ENCODE data around the gene SLU7. TPM values are rescaled to one million over a fixed set of nuclear protein-coding genes. Genes with fewer than 3 reads are reported as not detected.

SLU7 gene
- total RNA-seq, 1 experiment from 2014 or later = 43.6 TPM

GRCh38 chr5:160360310-160360709, 58.6 kb downstream of the SLU7 start:
- TF ChIP-seq ZFX (IDR thresholded peaks at IDR 0.05) (no peak), EZH2 (IDR thresholded peaks at IDR 0.05) (no peak), ZBTB33 (IDR thresholded peaks at IDR 0.05; ENCODE audit: extremely low read depth, insufficient replicate concordance, low read length) (no peak), TCF7L2 (IDR thresholded peaks at IDR 0.05; ENCODE audit: borderline replicate concordance, extremely low read depth, insufficient read depth, insufficient read length) (no peak), JUND (IDR thresholded peaks at IDR 0.05) (no peak)
- no peaks in the 10 kb centered on the region for H4K20me1 ChIP-seq (ENCODE audit: insufficient read depth)
- ATAC-seq (peak; percentile 46; the same call in 1 of the 2 replicates), DNase-seq (ENCODE audit: low read depth, low spot score) (no peak)
- no peaks in the 10 kb centered on the region for H3K9me2 ChIP-seq (ENCODE audit: insufficient read depth)
- H3K27ac ChIP-seq (ENCODE audit: low read depth, low read length) = no peak overlapping the region
- intact Hi-C loops (cut with micrococcal nuclease) = no loop called here
- no peak overlapping the region for H3K4me2 ChIP-seq (ENCODE audit: low read length)
- H3K36me3 ChIP-seq (ENCODE audit: control insufficient read depth in 1 of 2, insufficient read depth in 2 of 2, low read length in 2 of 2) = no peaks in the 10 kb centered on the region
- no peak overlapping the region for H3K9ac ChIP-seq (ENCODE audit: low read length)
- H3K79me2 ChIP-seq (ENCODE audit: insufficient read depth, low read length) = no peaks in the 10 kb centered on the region
- no peaks in the 10 kb centered on the region for H3K27me3 ChIP-seq (ENCODE audit: insufficient read depth, low read length)
- ChIA-PET POLR2A (no interaction called here), CTCF (no interaction called here), RAD21 (ENCODE audit: low non-redundant PET in 1 of 2, low total read pairs in 2 of 2, uncharacterized antibody in 2 of 2, unreplicated experiment in 2 of 2) (no interaction called here)
- no peaks in the 10 kb centered on the region for H3K9me3 ChIP-seq (ENCODE audit: control insufficient read depth in 1 of 2, insufficient read depth in 1 of 2, low read depth in 1 of 2, low read length in 2 of 2)
- no TSS peak for BruUV-seq (replicated peaks)
- no peak overlapping the region for H3K4me3 ChIP-seq (replicated peaks in 1 of 2; ENCODE audit: low read depth in 1 of 2, low read length in 2 of 2)
- H3K4me1 ChIP-seq (ENCODE audit: control insufficient read depth in 1 of 2, insufficient read depth in 2 of 2, low read length in 2 of 2) = no peaks in the 10 kb centered on the region
- no peak overlapping the region for H2AFZ ChIP-seq (ENCODE audit: low read depth, low read length, poor library complexity, severe bottlenecking)

- H3K4me2 ChIP-seq (ENCODE audit: low read length) = no peak overlapping the region
These were observed 59.1 kb downstream of the SLU7 start for GRCh38 chr5:160359816-160360215.

More at GRCh38 chr5:160359816-160360215, 59.1 kb downstream of the SLU7 start:
- CTCF ChIA-PET = no interaction called here
- no peak overlapping the region for H2AFZ ChIP-seq (ENCODE audit: low read depth, low read length, poor library complexity, severe bottlenecking)
- no peaks in the 10 kb centered on the region for H3K27me3 ChIP-seq (ENCODE audit: insufficient read depth, low read length)
- POLR2A ChIA-PET = no interaction called here
- no TSS peak for BruUV-seq (replicated peaks)
- ATAC-seq (no peak), DNase-seq (ENCODE audit: low read depth, low spot score) (no peak)
- H3K27ac ChIP-seq (ENCODE audit: low read depth, low read length) = no peak overlapping the region
- no peaks in the 10 kb centered on the region for H3K79me2 ChIP-seq (ENCODE audit: insufficient read depth, low read length)
- H3K9me3 ChIP-seq (ENCODE audit: control insufficient read depth in 1 of 2, insufficient read depth in 1 of 2, low read depth in 1 of 2, low read length in 2 of 2) = no peaks in the 10 kb centered on the region
- no peaks in the 10 kb centered on the region for H3K36me3 ChIP-seq (ENCODE audit: control insufficient read depth in 1 of 2, insufficient read depth in 2 of 2, low read length in 2 of 2)
- TF ChIP-seq ZNF274 (IDR thresholded peaks at IDR 0.05; ENCODE audit: low read depth, low read length) = no peak
- RAD21 ChIA-PET (ENCODE audit: low non-redundant PET in 1 of 2, low total read pairs in 2 of 2, uncharacterized antibody in 2 of 2, unreplicated experiment in 2 of 2) = no interaction called here
- H3K9ac ChIP-seq (ENCODE audit: low read length) = no peak overlapping the region
- intact Hi-C loops (cut with micrococcal nuclease) = no loop called here
- H3K9me2 ChIP-seq (ENCODE audit: insufficient read depth) = no peaks in the 10 kb centered on the region
- no peak overlapping the region for H3K4me3 ChIP-seq (replicated peaks in 1 of 2; ENCODE audit: low read depth in 1 of 2, low read length in 2 of 2)
- H3K4me1 ChIP-seq (ENCODE audit: control insufficient read depth in 1 of 2, insufficient read depth in 2 of 2, low read length in 2 of 2) = no peaks in the 10 kb centered on the region
- H4K20me1 ChIP-seq (ENCODE audit: insufficient read depth) = no peaks in the 10 kb centered on the region
